ENCODE measurements around the gene RADIL. TPM values are rescaled to one million over a fixed set of nuclear protein-coding genes. Genes with fewer than 3 reads are reported as not detected.

Gene RADIL
- total RNA-seq, 1 donor from 2014 or later = 2.1 TPM

- no peak for TF ChIP-seq CTCF (IDR thresholded peaks at IDR 0.05)
- peaks cover 5% of the 10 kb centered on the region for H3K9me3 Mint-ChIP-seq (ENCODE audit: unreplicated experiment)
- no peaks in the 10 kb centered on the region for H3K36me3 Mint-ChIP-seq (ENCODE audit: unreplicated experiment)
- no peak for DNase-seq (ENCODE audit: extremely low spot score, unreplicated experiment)
- H3K27ac Mint-ChIP-seq (ENCODE audit: unreplicated experiment) = no peak overlapping the region
- H3K27me3 Mint-ChIP-seq (ENCODE audit: unreplicated experiment) = no peaks in the 10 kb centered on the region
- H3K4me1 Mint-ChIP-seq (ENCODE audit: unreplicated experiment) = no peaks in the 10 kb centered on the region
- H3K4me3 Mint-ChIP-seq (ENCODE audit: unreplicated experiment) = no peak overlapping the region
Measured at GRCh38 chr7:4818000-4818794, 65.3 kb downstream of the RADIL start.

GRCh38 chr7:4817178-4817901, 66.2 kb downstream of the RADIL start:
- Mint-ChIP-seq H3K4me3 (ENCODE audit: unreplicated experiment) (no peak overlapping the region), H3K27me3 (ENCODE audit: unreplicated experiment) (no peaks in the 10 kb centered on the region), H3K27ac (ENCODE audit: unreplicated experiment) (no peak overlapping the region), H3K4me1 (ENCODE audit: unreplicated experiment) (no peaks in the 10 kb centered on the region), H3K36me3 (ENCODE audit: unreplicated experiment) (no peaks in the 10 kb centered on the region), H3K9me3 (ENCODE audit: unreplicated experiment) (peaks cover 13% of the 10 kb centered on the region)
- no peak for DNase-seq (ENCODE audit: extremely low spot score, unreplicated experiment)
- TF ChIP-seq CTCF (IDR thresholded peaks at IDR 0.05) = no peak

GRCh38 chr7:4816419-4817080, 67.0 kb downstream of the RADIL start:
- peaks cover 13% of the 10 kb centered on the region for H3K9me3 Mint-ChIP-seq (ENCODE audit: unreplicated experiment)
- H3K4me1 Mint-ChIP-seq (ENCODE audit: unreplicated experiment) = no peaks in the 10 kb centered on the region
- H3K4me3 Mint-ChIP-seq (ENCODE audit: unreplicated experiment) = no peak overlapping the region
- H3K27ac Mint-ChIP-seq (ENCODE audit: unreplicated experiment) = no peak overlapping the region
- no peaks in the 10 kb centered on the region for H3K36me3 Mint-ChIP-seq (ENCODE audit: unreplicated experiment)
- no peak for DNase-seq (ENCODE audit: extremely low spot score, unreplicated experiment)
- no peak for TF ChIP-seq CTCF (IDR thresholded peaks at IDR 0.05)
- no peaks in the 10 kb centered on the region for H3K27me3 Mint-ChIP-seq (ENCODE audit: unreplicated experiment)

- Mint-ChIP-seq H3K4me3 (ENCODE audit: unreplicated experiment) (no peak overlapping the region), H3K9me3 (ENCODE audit: unreplicated experiment) (peaks cover 13% of the 10 kb centered on the region), H3K36me3 (ENCODE audit: unreplicated experiment) (no peaks in the 10 kb centered on the region), H3K27me3 (ENCODE audit: unreplicated experiment) (no peaks in the 10 kb centered on the region), H3K27ac (ENCODE audit: unreplicated experiment) (no peak overlapping the region), H3K4me1 (ENCODE audit: unreplicated experiment) (no peaks in the 10 kb centered on the region)
- no peak for TF ChIP-seq CTCF (IDR thresholded peaks at IDR 0.05)
- no peak for DNase-seq (ENCODE audit: extremely low spot score, unreplicated experiment)
Measured at GRCh38 chr7:4815609-4816418, 67.7 kb downstream of the RADIL start.

All from osteocyte (in vitro differentiated cells).